ENCODE measurements around the gene UPB1. TPM values are rescaled to one million over a fixed set of nuclear protein-coding genes. Genes with fewer than 3 reads are reported as not detected.
A peak's percentile ranks its signal among the peaks of the same experiment; 100 is the strongest.
"Not testable (repeated sequence)": the region's sequence is repeated elsewhere in the genome, so short reads cannot be mapped to it uniquely, and the experiment has no call there.

The UPB1 gene
- total RNA-seq, 1 experiment from 2014 or later: not detected

DNA sequence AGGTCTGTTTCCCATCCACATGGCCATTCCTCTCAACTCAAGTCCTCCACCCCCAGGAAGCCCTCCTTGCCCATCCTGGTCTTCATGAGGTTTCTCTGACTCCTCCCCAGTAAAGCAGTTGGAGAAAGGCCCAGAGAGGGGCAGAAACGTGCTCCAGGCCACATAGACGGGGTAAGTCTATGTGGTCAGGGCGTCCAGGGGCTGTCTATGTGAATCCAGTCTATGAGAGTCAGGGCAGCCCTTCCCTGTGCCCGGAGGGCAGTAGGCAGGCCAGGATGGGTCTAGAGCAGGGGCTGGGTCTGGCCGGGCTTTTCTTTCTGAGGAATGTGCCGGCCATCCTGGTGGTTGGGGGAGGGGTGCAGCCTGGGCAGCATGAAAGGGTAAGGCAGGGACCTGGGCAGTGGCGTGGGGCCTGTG lies 48.1 kb downstream of the UPB1 start:
- DNase-seq (ENCODE audit: low read depth, low spot score): no peak
- in situ Hi-C loops (cut with HindIII; ENCODE audit: low pct_unique_long_range_greater_than_20kb, low sequenced_read_pairs): no loop called here

DNA sequence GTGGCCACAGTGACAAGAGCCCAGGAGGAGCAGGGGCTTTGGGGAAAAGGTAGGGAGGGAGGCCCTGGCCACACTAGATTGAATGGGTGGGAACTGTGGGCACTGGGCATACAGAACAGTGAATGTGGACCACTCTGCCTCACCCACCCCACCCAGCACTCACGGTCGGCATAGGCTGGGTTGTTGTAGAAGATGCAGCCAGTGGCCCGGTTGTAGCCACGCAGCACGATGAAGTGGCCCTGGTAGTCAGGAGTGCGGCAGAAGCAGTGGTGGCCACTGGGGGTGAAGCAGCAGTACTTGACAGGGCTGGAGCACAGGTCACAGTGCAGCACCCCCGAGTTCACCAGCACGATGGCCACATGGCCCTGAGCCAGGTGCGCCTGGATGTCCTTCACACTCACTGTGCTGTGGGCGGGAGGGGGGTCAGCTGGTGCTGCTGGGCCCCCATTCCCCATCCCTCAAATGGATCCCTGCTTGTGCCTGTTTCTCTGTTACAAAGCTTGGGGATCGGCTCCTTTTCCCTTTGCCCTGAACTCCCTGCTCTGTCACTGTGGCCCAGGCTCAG lies 48.6 kb downstream of the UPB1 start:
- no peak for DNase-seq (ENCODE audit: low read depth, low spot score)
- in situ Hi-C loops (cut with HindIII; ENCODE audit: low pct_unique_long_range_greater_than_20kb, low sequenced_read_pairs): no loop called here

DNA sequence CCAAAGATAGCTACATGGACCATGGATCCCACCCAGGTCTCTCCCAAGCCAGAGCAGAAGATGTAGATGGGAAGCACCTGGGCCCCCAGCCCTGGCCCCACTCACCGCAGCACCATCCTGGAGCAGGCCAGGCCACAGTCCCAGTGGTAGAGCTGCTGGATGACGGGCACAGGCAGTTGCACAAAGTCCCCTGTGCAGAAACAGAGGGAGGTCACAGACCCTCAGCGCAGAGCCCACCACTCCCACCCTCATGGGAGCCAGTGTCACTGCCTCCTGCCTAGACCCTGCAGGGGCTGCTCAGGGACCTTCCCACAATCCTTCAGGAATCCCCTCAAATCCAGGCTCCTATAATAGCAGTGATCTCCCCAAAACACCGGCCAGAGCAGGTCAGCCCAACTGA lies 53.7 kb downstream of the UPB1 start:
- DNase-seq (ENCODE audit: low read depth, low spot score): no peak
- in situ Hi-C loops (cut with HindIII; ENCODE audit: low pct_unique_long_range_greater_than_20kb, low sequenced_read_pairs): no loop called here

DNA sequence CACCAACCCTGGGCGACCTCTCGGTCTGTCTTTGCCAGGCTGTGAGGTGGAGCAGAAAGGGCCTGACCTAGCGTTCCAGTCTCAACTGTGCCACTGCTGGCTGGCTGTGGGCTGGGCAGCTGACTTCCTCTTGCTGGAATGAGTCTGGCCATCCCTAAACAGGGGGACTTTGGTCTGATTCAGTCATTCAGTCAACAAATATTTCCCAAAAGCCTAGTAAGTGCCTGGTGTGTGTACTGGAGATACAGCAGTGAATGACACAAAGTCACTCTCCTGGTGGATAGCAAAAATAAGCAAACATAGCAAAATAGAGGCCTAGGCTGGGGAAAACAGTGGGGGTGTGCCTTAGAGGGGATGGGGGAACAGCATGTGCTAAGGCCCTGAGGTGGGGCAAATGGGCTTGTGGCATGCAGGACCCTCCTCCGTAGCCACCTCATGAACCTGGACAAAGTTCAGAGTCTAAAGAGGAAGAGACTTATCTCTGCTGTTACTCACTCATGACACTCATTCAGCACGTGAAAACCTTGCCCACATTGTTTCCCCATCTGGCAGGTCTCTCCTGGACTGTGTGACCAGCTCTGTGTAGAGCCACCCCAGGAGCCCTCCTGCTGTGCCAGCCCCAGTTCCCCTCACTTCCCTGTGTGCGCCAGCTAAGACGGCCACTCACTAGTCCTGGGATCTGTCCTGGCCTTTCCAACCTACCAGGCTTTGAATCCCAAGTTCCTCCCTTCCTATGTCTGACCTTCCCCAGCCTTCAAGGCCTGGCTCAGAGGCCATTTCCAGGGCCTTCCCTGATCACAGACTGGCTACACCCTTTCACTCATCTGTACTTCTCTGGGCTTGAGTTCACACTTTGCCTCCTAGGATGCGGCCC lies 55.1 kb downstream of the UPB1 start:
- DNase-seq (ENCODE audit: low read depth, low spot score): no peak

DNA sequence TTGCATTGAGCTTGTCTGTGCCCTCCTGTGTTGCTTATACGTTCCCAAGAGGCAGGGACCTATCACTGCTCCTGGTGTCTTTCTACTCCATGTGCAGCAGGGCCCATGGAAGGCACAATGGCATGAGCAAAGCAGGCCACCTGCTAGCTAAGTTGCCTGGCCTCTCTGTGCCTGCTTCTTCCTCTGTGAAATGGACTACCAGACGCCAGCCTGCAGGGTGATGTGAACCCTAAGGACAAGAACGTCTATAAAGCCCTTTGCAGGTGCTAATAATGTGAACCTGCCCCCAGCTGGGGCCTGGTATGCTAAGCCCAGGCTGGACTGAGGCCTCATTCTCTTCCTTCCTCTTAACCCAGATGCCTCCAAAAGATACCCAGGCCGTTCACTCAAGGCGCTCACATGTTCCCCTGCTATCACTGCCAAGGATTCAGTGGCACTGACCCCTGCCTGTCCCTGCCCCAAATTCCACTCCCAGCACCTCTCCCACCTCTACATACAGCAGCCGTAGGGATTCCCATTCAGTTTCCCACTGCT lies 55.8 kb downstream of the UPB1 start:
- no peak for DNase-seq (ENCODE audit: low read depth, low spot score)
- in situ Hi-C loops (cut with HindIII; ENCODE audit: low pct_unique_long_range_greater_than_20kb, low sequenced_read_pairs): no loop called here

More for the DNA sequence above, 55.1 kb downstream of the UPB1 start:
- in situ Hi-C loops (cut with HindIII; ENCODE audit: low pct_unique_long_range_greater_than_20kb, low sequenced_read_pairs): no loop called here

DNA sequence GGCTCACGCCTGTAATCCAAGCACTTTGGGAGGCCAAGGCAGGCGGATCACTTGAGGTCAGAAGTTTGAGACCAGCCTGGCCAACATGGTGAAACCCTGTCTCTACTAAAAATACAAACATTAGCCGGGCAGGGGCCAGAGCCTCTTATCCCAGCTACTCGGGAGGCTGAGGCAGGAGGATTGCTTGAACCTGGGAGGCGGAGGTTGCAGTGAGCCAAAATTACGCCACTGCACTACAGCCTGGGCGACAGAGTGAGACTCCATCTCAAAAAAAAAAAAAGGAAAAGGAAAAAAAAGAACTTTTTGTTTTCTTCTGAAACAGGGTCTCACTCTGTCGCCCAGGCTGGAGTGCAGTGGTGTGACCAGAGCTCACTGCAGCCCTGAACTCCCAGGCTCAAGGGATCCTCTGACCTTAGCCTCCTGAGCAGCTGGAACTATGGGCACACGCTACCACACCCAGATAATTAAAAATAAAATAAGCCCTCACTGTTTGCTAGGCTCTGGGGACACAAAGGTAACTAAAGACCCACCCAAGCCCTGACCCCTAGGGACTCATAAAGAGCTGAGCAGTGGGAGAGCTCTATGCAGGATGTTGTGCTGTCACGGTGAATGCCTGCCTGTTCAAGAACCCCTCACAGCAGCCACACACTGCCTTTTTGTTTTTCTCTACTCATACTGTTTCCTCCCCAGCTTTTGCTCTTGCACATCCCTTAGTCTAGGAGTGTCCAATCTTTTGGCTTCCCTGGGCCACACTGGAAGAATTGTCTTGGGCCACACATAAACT lies 57.6 kb downstream of the UPB1 start:
- in situ Hi-C loops (cut with HindIII; ENCODE audit: low pct_unique_long_range_greater_than_20kb, low sequenced_read_pairs): not testable (repeated sequence)
- peak; percentile 96 for DNase-seq (ENCODE audit: low read depth, low spot score)

DNA sequence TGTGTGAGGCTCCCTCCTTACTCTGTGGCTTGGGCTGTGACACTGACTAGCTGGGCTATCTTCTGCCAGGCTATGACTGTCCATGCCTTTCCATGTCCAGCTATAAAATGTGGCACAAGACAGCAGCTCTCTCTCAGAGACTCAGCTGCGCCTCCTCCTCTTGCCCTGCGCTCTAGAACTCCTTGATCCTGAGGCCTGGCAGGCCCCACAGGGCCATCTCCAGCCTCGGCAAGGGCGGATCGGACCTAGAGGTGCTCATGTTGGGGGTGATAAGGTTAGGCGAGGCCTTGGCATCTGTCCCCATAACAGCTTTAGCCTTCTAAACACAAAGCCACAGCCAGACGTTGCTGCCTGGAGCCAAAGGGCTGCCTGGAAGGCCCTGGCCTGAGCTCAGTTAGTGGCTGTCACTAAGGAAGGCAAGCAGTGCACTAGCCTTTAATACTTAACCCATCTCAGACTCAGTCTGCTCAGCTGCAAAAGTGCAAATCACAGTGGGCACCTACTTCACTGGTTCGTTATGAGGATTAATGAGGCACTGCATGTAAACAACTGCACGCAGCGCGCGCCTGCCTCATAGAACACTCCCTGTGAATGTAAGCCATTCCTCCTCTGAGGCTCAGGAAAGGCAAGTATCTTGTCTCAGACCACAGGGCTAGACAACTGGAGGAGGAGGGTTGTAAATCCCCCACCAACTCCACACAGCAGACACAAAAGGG lies 58.6 kb downstream of the UPB1 start:
- no peak for DNase-seq (ENCODE audit: low read depth, low spot score)
- in situ Hi-C loops (cut with HindIII; ENCODE audit: low pct_unique_long_range_greater_than_20kb, low sequenced_read_pairs): no loop called here

DNA sequence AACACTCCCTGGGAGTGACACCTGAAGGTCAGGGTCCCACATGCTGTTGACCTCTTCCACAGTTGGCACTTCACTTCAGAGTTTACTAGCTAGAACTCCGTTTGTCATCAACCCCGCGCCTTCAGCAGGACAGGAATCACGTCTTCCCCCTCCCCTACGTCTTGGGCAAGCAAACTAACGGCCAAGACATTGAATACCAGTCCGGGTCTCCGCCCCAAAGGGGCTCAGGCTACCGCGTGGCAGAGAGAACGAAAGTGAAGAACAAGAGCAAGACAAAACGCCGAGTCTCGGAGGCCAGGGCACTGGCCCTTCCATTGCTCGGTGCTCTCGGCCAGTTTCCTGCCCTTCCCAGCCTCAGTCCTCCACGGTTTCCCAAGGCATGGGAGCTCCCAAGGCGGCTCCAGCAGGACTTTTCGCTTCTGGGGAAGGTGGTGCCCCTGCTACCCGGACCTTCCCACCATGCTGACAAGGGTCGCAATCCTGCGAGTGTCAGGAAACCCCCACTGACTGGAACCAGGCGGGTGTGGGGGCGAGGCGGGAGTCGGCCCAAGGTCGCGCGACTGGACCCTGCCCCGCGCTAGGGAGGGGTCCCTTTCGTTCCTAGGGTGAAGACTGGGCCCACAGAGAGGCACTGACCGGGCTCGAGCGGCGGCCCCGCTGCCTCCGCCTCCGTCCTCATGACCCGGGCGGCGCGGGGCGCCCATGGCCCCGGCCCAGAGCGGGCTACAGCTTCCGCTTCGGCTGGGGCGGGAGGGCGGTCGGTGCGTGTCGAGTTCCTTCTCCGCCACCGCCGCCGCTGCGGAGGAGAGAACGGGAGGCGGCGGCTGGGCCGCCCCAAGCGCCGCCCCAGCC lies 59.4 kb downstream of the UPB1 start, which contains the start of gene GUCD1:
Gene GUCD1, minus strand, starts transcription at position 826 of the 852 bp plus-strand sequence. Its CDS starts 147 bp downstream, at position 679.
- peak; percentile 13 for DNase-seq (ENCODE audit: low read depth, low spot score)
- in situ Hi-C loops (cut with HindIII; ENCODE audit: low pct_unique_long_range_greater_than_20kb, low sequenced_read_pairs): no loop called here

DNA sequence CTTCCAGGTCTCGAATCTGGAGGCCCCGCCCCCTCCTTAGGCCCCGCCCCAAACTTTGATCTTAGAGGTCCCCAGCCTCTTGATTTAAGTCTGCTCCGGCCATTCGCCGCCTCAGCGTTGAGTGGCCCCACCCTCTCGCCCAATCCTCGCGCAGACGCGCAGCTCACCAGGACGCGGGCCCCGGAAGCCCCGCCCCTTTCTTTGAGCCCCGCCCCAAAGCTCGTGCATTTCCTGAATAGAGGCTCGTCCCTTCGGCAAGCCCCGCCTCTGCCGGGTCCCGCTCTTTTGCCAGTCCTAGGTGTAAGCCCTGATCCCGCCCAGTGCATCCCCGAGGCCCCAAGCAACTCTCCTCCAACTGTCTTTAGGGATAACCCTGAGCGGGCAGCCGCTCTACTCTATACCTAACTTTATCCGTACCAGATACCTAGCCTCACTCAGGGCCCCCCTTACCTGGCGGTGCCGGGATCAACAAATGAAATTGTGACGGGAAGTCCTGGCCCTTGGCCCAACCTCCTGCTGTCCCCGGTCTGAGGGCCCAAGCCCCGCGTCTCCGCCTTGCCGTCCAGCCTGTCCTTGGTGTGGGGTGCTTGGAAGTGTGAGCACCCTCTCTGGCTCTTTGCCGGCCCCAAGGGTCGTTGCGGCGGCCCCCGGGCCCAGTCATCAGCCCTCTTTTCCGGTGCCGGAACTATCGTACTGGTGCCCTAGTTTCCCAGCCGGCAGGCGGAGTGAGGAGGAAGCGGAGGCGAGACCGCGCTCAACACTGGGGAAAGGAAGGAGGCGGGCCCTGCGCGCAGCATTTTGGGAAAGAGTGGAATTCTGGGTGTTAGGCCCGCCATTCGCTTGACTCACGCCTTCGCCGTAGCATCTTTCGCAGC lies 60.3 kb downstream of the UPB1 start, which contains the start of gene SNRPD3:
Gene SNRPD3, plus strand, starts transcription at position 835 of the 875 bp plus-strand sequence. CDS start 1,676 bp downstream, outside the sequence.
- peak; percentile 99 for DNase-seq (ENCODE audit: low read depth, low spot score)
- in situ Hi-C loops (cut with HindIII; ENCODE audit: low pct_unique_long_range_greater_than_20kb, low sequenced_read_pairs): no loop called here

DNA sequence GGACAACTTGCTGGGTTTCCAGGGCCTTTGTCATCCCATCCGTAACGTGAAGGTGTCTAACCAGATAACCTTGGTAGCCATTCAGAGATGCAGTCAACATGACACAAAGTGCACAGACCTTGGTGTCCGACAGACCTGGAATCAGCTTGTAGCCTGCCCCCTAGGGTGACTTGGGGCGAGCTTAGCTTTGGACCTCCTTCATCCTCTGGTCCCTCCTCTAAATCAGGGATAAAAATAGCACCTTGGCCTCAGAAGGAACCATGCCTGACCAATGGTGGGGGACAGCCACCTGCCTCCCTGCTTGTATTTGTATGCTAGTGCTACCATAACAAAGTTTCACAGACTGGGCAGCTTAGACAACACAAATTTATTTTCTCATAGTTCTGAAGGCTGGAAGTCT lies 64.3 kb downstream of the UPB1 start:
- in situ Hi-C loops (cut with HindIII; ENCODE audit: low pct_unique_long_range_greater_than_20kb, low sequenced_read_pairs): no loop called here

DNA sequence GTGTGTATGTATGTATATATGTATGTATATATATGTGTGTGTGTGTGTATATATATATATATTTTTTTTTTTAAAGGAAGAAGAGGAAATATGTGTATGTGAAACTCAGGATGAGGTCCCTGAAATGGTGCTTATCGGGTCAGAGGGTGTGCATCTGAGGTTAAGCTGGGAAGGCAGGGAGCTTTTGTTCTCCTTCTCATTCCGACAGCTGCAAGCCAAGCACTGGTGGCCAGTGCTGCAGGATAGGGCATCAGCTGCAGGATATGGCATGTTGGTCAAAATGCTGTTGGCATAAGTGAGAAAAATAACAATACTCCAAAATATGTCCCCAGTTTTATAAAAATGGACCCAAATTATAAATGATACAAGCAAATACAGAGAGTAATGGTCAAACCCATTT lies 68.1 kb downstream of the UPB1 start:
- DNase-seq (ENCODE audit: low read depth, low spot score): no peak
- in situ Hi-C loops (cut with HindIII; ENCODE audit: low pct_unique_long_range_greater_than_20kb, low sequenced_read_pairs): no loop called here

More for the DNA sequence above, 64.3 kb downstream of the UPB1 start:
- DNase-seq (ENCODE audit: low read depth, low spot score): no peak

DNA sequence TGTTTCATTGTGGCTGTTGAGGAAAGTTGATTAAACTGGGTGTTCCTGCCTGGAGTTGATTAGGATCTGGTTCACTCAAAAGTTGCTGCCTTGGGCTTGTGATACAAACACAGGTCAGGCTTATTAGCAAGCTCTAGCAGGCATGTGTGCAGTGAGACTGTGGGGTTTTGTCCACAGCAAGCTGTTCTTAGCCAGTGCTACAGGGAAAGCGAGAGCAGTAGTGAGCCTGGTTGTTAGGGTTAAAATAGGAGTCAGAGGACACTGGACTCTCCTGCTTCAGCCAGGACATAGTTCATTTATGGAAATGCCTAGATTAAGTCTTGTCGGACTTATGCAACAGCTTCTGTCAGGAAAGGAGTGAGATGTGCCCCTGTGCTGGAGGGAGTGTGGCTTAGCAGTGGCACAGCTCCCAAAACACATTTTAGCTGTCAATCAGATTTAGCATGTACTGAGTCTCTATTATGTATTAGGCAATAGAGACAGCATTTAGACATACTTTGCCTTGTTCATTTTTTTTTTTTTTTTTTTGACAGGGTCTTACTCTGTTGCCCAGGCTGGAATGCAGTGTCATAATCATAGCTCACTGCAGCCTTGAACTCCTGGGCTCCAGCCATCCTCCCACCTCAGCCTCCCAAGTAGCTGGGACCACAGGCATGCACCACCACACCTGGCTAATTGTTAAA lies 69.4 kb downstream of the UPB1 start:
- in situ Hi-C loops (cut with HindIII; ENCODE audit: low pct_unique_long_range_greater_than_20kb, low sequenced_read_pairs): no loop called here
- no peak for DNase-seq (ENCODE audit: low read depth, low spot score)

DNA sequence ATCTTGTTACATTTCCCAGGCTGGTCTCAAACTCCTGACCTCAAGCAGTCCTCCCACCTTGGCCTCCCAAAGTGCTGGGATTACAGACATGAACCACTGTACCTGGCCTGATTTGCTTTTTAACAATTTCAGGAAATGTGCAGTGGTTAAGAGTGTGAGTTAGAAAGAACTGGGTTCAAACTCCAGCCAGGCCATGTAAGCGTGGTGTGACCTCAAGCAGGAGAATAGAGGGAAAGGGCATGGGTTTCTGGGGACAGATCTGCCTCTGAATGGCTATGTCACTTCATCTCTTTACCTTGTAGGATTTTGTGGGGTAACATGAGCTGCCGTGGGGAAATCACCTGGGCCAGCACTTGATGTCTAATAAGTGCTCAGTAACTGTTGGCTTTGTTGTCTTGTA lies 69.9 kb downstream of the UPB1 start:
- no peak for DNase-seq (ENCODE audit: low read depth, low spot score)
- in situ Hi-C loops (cut with HindIII; ENCODE audit: low pct_unique_long_range_greater_than_20kb, low sequenced_read_pairs): no loop called here

DNA sequence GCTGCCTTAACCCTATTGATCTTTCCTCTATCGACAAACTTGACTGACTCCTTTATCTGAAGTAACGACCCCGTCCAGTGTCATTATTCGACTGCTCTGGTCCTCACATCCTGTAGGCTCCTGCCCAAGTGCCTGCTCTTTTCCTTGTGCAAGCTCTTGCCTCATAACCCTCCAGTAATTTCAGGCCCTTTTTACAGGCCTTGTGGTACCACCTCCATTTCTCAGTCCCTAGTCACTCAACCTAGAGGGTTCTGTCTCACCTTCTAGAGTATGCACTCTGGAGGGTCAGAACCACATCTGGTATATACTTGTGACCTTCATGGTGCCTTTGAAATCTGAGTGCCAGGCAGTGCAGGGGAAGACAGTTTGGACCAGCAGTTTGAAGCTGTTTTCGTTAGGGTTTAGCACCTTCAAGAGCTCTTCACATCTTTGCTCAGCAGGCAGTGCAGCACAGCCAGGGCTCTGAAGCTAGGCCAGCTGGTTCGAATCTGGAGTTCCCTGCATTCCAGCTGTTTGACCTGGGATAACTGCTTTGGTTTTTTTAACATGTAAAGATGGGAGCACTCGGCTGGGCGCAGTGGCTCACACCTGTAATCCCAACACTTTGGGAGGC lies 71.9 kb downstream of the UPB1 start:
- DNase-seq (ENCODE audit: low read depth, low spot score): no peak
- in situ Hi-C loops (cut with HindIII; ENCODE audit: low pct_unique_long_range_greater_than_20kb, low sequenced_read_pairs): no loop called here

DNA sequence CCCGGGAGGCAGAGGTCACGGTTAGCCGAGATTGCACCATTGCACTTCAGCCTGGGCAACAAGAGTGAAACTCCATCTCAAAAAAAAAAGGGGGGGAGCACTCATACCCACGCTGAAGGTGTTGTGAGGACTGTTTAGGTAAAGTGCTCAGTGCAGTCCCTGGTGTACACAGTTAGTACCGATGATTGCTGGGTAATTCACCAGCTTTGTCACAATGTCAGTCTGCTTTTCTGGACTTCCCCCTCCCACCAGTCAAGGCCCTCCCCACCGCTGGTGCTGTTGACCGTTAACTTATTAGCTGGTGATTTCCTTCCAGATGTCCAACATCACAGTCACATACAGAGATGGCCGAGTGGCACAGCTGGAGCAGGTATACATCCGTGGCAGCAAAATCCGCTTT lies 72.5 kb downstream of the UPB1 start:
- in situ Hi-C loops (cut with HindIII; ENCODE audit: low pct_unique_long_range_greater_than_20kb, low sequenced_read_pairs): no loop called here
- DNase-seq (ENCODE audit: low read depth, low spot score): no peak
